Calu3 (cell line): ENCODE measurements around the gene SCD. TPM values are rescaled to one million over a fixed set of nuclear protein-coding genes. Genes with fewer than 3 reads are reported as not detected.

Source experiments
- BruUV-seq: library from RNA; stranded (reverse); fragments of 400-500 nt; replicated peaks from 2 replicates; lab custom pipeline; 2021; lab: Mats Ljungman, UMichigan
- CTCF ChIA-PET: fragments of 300-600 bp; sonication (Branson Sonifier 250); formaldehyde crosslinking; loops from one replicate; lab custom pipeline; 2022; ENCODE audit warnings: antibody characterized with exemption; lab: Charles Lee
- DNase-seq: peaks from one replicate; pipeline ENCODE4 v3.0.0; 2022
- H3K27ac Mint-ChIP-seq: one replicate; pipeline ENCODE4 v1.8.0; 2022; ENCODE audit warnings: mixed read lengths; ENCODE audit not compliant: unreplicated experiment
- H3K27me3 Mint-ChIP-seq: one replicate; pipeline ENCODE4 v1.8.0; 2022; ENCODE audit warnings: mixed read lengths; ENCODE audit not compliant: unreplicated experiment
- H3K36me3 Mint-ChIP-seq: one replicate; pipeline ENCODE4 v1.8.0; 2022; ENCODE audit warnings: mild to moderate bottlenecking, moderate library complexity, mixed read lengths; ENCODE audit not compliant: insufficient read depth, unreplicated experiment
- H3K4me1 Mint-ChIP-seq: one replicate; pipeline ENCODE4 v1.8.0; 2022; ENCODE audit warnings: mild to moderate bottlenecking, low read depth, mixed read lengths; ENCODE audit not compliant: unreplicated experiment
- H3K4me3 Mint-ChIP-seq: one replicate; pipeline ENCODE4 v1.8.0; 2022; ENCODE audit warnings: mild to moderate bottlenecking, low read depth, moderate library complexity, mixed read lengths; ENCODE audit not compliant: unreplicated experiment
- H3K9me3 Mint-ChIP-seq: one replicate; pipeline ENCODE4 v1.8.0; 2022; ENCODE audit warnings: low read depth, mixed read lengths; ENCODE audit not compliant: unreplicated experiment
- intact Hi-C: fragments of 100-400 bp; cut with micrococcal nuclease; formaldehyde crosslinking; loops from one replicate; pipeline ENCODE4 v1.10.0; 2022; ENCODE audit not compliant: unreplicated experiment
- total RNA-seq: library from RNA; stranded (reverse); gene quantifications from 2 replicates; pipeline ENCODE4 v1.2.3, GENCODE V29; 2022
- TF ChIP-seq, protein P1 (sequence below): fragments of 200-600 bp; IDR thresholded peaks from one replicate; pipeline ENCODE4 v1.8.0; 2022; ENCODE audit warnings: antibody characterized with exemption; ENCODE audit not compliant: unreplicated experiment

SCD gene
- total RNA-seq, 1 experiment from 2014 or later, result 225 TPM

- H3K36me3 Mint-ChIP-seq, result no peaks in the 10 kb centered on the region
- CTCF ChIA-PET, result interaction anchor here (0.8 kb wide), 1 partner anchor 94 kb away, joined by 3 read pairs; no protein-coding TSS in a partner anchor
- H3K27me3 Mint-ChIP-seq, result peaks cover 17% of the 10 kb centered on the region
- BruUV-seq, result no TSS peak
- H3K4me1 Mint-ChIP-seq, result peaks cover 9% of the 10 kb centered on the region
- DNase-seq, result no peak
- intact Hi-C loops, result loop anchor here (10.0 kb wide), 1 partner anchor 176 kb away; the partner anchor contains the start of gene SEC31B
- H3K4me3 Mint-ChIP-seq, result no peak overlapping the region
- TF ChIP-seq, protein P1, sequence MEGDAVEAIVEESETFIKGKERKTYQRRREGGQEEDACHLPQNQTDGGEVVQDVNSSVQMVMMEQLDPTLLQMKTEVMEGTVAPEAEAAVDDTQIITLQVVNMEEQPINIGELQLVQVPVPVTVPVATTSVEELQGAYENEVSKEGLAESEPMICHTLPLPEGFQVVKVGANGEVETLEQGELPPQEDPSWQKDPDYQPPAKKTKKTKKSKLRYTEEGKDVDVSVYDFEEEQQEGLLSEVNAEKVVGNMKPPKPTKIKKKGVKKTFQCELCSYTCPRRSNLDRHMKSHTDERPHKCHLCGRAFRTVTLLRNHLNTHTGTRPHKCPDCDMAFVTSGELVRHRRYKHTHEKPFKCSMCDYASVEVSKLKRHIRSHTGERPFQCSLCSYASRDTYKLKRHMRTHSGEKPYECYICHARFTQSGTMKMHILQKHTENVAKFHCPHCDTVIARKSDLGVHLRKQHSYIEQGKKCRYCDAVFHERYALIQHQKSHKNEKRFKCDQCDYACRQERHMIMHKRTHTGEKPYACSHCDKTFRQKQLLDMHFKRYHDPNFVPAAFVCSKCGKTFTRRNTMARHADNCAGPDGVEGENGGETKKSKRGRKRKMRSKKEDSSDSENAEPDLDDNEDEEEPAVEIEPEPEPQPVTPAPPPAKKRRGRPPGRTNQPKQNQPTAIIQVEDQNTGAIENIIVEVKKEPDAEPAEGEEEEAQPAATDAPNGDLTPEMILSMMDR, result no peak
- no peaks in the 10 kb centered on the region for H3K9me3 Mint-ChIP-seq
- no peak overlapping the region for H3K27ac Mint-ChIP-seq
Observed at GRCh38 chr10:100339236-100339635, 7.8 kb upstream of the SCD start.

DNA sequence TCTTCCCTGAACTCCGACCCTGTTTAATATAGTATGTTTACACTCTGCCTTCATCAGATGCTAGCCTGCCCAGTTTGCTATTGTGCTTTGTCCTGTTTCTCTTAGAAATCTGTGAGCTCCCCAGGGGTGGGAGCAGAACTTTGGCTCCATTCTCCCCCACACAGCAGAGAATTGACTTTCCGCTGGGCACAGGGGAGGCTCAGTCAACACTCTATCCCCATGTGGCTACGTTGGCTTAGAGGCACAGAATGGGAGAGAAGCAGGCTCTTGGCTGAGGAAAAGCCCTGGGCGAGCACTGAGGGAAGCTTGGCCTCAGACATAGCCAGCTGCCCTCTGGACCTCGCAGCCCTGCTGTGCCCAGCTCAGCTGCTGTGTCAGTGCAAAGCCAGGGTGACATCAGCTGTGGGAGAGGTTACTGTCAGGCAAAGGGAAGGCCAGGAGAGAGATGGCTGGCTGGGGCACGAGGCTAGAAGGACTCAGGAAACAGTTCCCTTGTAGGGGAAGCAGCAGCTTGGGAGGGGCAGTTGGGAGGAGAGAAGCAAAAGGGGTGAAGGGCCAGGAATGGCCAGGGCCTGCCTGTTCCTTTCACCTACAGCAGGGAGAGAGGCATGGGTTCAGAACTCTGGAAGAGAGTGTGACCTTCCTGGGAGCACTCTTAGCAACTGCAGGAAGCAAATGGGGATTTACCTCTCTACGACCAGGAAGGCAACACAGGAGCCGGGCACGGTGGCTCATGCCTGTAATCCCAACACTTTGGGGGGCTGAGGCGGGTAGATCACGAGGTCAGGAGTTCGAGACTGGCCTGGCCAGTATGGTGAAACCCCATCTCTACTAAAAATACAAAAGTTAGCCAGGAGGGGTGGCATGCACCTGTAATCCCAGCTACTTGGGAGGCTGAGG lies 5.8 kb upstream of the SCD start:
- Mint-ChIP-seq H3K4me3 (no peak overlapping the region), H3K27ac (no peak overlapping the region), H3K9me3 (no peaks in the 10 kb centered on the region), H3K27me3 (peaks cover 10% of the 10 kb centered on the region), H3K36me3 (peaks cover 12% of the 10 kb centered on the region), H3K4me1 (peaks cover 17% of the 10 kb centered on the region)
- intact Hi-C loops, result no loop called here
- no TSS peak for BruUV-seq
- DNase-seq, result no peak
- CTCF ChIA-PET, result interaction anchor here (0.7 kb wide), 1 partner anchor 11 kb away, joined by 3 read pairs; the partner anchor contains the start of gene PKD2L1
- TF ChIP-seq, protein P1, result no peak

DNA sequence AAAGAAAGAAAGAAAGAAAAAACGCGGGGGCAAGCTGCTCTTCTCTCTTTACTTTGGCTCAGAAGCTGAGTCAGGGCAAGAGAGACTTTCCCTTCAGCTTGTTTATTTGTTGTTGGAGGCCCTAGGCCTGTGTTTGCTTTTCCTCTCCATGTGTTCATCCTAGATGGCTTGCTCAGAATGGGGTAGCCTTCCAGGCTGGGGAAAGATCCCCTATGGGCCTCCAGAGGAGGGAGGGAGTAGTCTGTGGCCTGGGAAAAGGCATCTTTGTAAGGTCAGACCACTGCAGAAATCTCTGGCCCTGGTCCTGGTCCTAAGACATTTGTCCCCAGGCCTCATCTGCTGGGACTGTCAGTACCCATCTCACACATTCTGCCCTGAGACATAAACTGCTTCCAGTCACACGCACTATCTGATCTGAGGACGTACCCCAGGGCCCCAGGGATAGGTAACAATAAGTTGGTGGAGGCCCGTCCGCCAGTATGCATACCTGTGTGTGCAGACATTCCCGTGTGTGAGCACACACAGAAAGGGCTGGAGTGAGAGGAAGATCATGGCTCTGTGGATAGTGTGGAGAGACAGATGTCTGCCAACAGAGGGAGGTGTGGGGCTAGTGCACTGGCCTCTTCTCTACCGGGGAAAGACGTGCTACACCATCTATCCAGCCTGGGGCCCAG lies 4.9 kb upstream of the SCD start:
- H3K4me1 Mint-ChIP-seq, result peaks cover 18% of the 10 kb centered on the region
- H3K27ac Mint-ChIP-seq, result no peak overlapping the region
- peaks cover 21% of the 10 kb centered on the region for H3K36me3 Mint-ChIP-seq
- H3K9me3 Mint-ChIP-seq, result no peaks in the 10 kb centered on the region
- peaks cover 10% of the 10 kb centered on the region for H3K27me3 Mint-ChIP-seq
- CTCF ChIA-PET, result interaction anchor here (0.6 to 1.0 kb wide), 3 partner anchors 31 to 177 kb away, joined by 3 to 6 read pairs (median 5); no protein-coding TSS in a partner anchor
- peak; percentile 68 for DNase-seq
- no TSS peak for BruUV-seq
- TF ChIP-seq, protein P1, result peak; percentile 47
- H3K4me3 Mint-ChIP-seq, result no peak overlapping the region
- intact Hi-C loops, result loop anchor here (1.0 kb wide), 1 partner anchor 91 kb away; no protein-coding TSS in a partner anchor

- H3K27ac Mint-ChIP-seq, result no peak overlapping the region
- TF ChIP-seq, protein P1, result no peak
- no TSS peak for BruUV-seq
- peaks cover 18% of the 10 kb centered on the region for H3K4me1 Mint-ChIP-seq
- DNase-seq, result no peak
- no peaks in the 10 kb centered on the region for H3K9me3 Mint-ChIP-seq
- H3K27me3 Mint-ChIP-seq, result peaks cover 10% of the 10 kb centered on the region
- intact Hi-C loops, result loop anchor here (1.0 kb wide), 1 partner anchor 91 kb away; no protein-coding TSS in a partner anchor
- CTCF ChIA-PET, result interaction anchor here (0.6 to 1.0 kb wide), 3 partner anchors 31 to 176 kb away, joined by 3 to 6 read pairs (median 5); no protein-coding TSS in a partner anchor
- H3K36me3 Mint-ChIP-seq, result peaks cover 26% of the 10 kb centered on the region
- H3K4me3 Mint-ChIP-seq, result no peak overlapping the region
Observed at GRCh38 chr10:100342627-100342972, 4.4 kb upstream of the SCD start.
